Liver (tissue), 9 donors: ENCODE measurements around the gene SEMA3C. TPM values are rescaled to one million over a fixed set of nuclear protein-coding genes. Genes with fewer than 3 reads are reported as not detected.

Source experiments
- DNase-seq: peaks from one replicate; pipeline ENCODE4 v3.0.0-alpha.2; 2017; ENCODE audit warnings: low spot score
- H3K27ac ChIP-seq, 2 donors: one replicate each; pipeline ENCODE4 v1.7.0; 2013; ENCODE audit warnings: inconsistent platforms in 2 of 2, low read length in 2 of 2, control low read depth in 1 of 2, low read depth in 1 of 2, mild to moderate bottlenecking in 1 of 2
- H3K27me3 ChIP-seq, 4 donors: one replicate each; pipeline versions ENCODE4 v1.6.1 to v1.7.0; 2013; ENCODE audit warnings: low read length in 3 of 4, inconsistent platforms in 1 of 4, mild to moderate bottlenecking in 1 of 4, moderate library complexity in 1 of 4; ENCODE audit not compliant: control insufficient read depth in 4 of 4, insufficient read depth in 4 of 4
- H3K36me3 ChIP-seq, 4 donors: one replicate each; pipeline versions ENCODE4 v1.6.1 to v1.7.0; 2013; ENCODE audit warnings: low read length in 3 of 4, mild to moderate bottlenecking in 3 of 4, low read depth in 1 of 4, moderate library complexity in 1 of 4; ENCODE audit not compliant: control insufficient read depth in 4 of 4, insufficient read depth in 3 of 4
- H3K4me1 ChIP-seq, 4 donors: one replicate each; pipeline versions ENCODE4 v1.6.1 to v1.7.0; 2013; ENCODE audit warnings: low read length in 3 of 4, mild to moderate bottlenecking in 3 of 4, moderate library complexity in 1 of 4; ENCODE audit not compliant: control insufficient read depth in 4 of 4, insufficient read depth in 4 of 4
- H3K4me3 ChIP-seq, 3 donors: one replicate each; pipeline versions ENCODE4 v1.6.1 to v1.7.0; 2013; ENCODE audit warnings: low read length in 3 of 3, control low read depth in 1 of 3, low read depth in 1 of 3, mild to moderate bottlenecking in 1 of 3
- H3K9ac ChIP-seq, 2 donors: one replicate each; pipeline ENCODE4 v1.7.0; 2013; ENCODE audit warnings: low read length in 2 of 2, mild to moderate bottlenecking in 2 of 2, moderate library complexity in 2 of 2, control low read depth in 1 of 2, low read depth in 1 of 2
- H3K9me3 ChIP-seq, 4 donors: one replicate each; pipeline versions ENCODE4 v1.6.1 to v1.7.0; 2013; ENCODE audit warnings: low read length in 3 of 4; ENCODE audit not compliant: control insufficient read depth in 4 of 4
- EGR1 ChIP-seq, 2 donors: IDR thresholded peaks; 2 replicates each; pipeline ENCODE4 v1.6.1; 2016 to 2018; ENCODE audit warnings: antibody characterized with exemption in 2 of 2, low read depth in 2 of 2
- FOXA1 ChIP-seq: IDR thresholded peaks from 2 replicates; pipeline ENCODE4 v1.6.1; 2016; ENCODE audit warnings: antibody characterized with exemption
- FOXA2 ChIP-seq: IDR thresholded peaks from 2 replicates; pipeline ENCODE4 v1.6.1; 2016; ENCODE audit warnings: antibody characterized with exemption
- GABPA ChIP-seq, 2 donors: IDR thresholded peaks in 1 of 2; conservative IDR thresholded peaks in 1 of 2; 2 replicates each; pipeline ENCODE4 v1.6.1; 2016; ENCODE audit warnings: antibody characterized with exemption in 2 of 2, mild to moderate bottlenecking in 1 of 2, moderate library complexity in 1 of 2
- HNF4A ChIP-seq, 2 donors: conservative IDR thresholded peaks; 2 replicates each; pipeline ENCODE4 v1.6.1; 2016; ENCODE audit warnings: antibody characterized with exemption in 2 of 2, mild to moderate bottlenecking in 2 of 2
- HNF4G ChIP-seq: IDR thresholded peaks from 2 replicates; pipeline ENCODE4 v1.6.1; 2016; ENCODE audit warnings: antibody characterized with exemption
- JUND ChIP-seq, 2 donors: IDR thresholded peaks; 2 replicates each; pipeline ENCODE4 v1.6.1; 2016; ENCODE audit warnings: antibody characterized with exemption in 2 of 2
- NR2F2 ChIP-seq: IDR thresholded peaks from 2 replicates; pipeline ENCODE4 v1.6.1; 2016; ENCODE audit warnings: antibody characterized with exemption
- RAD21 ChIP-seq, 2 donors: IDR thresholded peaks; 2 replicates each; pipeline ENCODE4 v1.6.1; 2016; ENCODE audit warnings: antibody characterized with exemption in 2 of 2, mild to moderate bottlenecking in 2 of 2
- REST ChIP-seq: IDR thresholded peaks from 2 replicates; pipeline ENCODE4 v1.6.1; 2016; ENCODE audit warnings: antibody characterized with exemption, mild to moderate bottlenecking
- RXRA ChIP-seq, 2 donors: IDR thresholded peaks; 2 replicates each; pipeline ENCODE4 v1.6.1; 2017 to 2018; ENCODE audit warnings: antibody characterized with exemption in 2 of 2, mild to moderate bottlenecking in 1 of 2
- SP1 ChIP-seq: IDR thresholded peaks from 2 replicates; pipeline ENCODE4 v1.6.1; 2018; ENCODE audit warnings: antibody characterized with exemption, mild to moderate bottlenecking
- TAF1 ChIP-seq: conservative IDR thresholded peaks from 2 replicates; pipeline ENCODE4 v1.6.1; 2016; ENCODE audit warnings: antibody characterized with exemption, mild to moderate bottlenecking
- YY1 ChIP-seq: IDR thresholded peaks from 2 replicates; pipeline ENCODE4 v1.6.1; 2016; ENCODE audit warnings: antibody characterized with exemption, mild to moderate bottlenecking
- WGBS: extraction: QIAGEN DNeasy Blood & Tissue Kit; methylation state at CpG from one replicate; pipeline ENCODE4 v1.1.7; 2013; 5-methylcytosine and 5-hydroxymethylcytosine counted together
- polyA plus RNA-seq, 2 donors: library from polyadenylated mRNA; stranded (reverse) in 1 of 2; unstranded in 1 of 2; fragments of 200-250 nt in 1 of 2; fragments of >200 nt in 1 of 2; fragmentation: Nextera tagmentation in 1 of 2; extraction: Ambion mirVana in 1 of 2; gene quantifications; one replicate each; pipeline versions ENCODE4 v1.2.1 to v1.2.3, GENCODE V29; 2013 to 2015
- total RNA-seq, 2 donors: library from RNA; depleted of rRNA; stranded (reverse); fragments of >200 nt; gene quantifications; one replicate each; pipeline ENCODE4 v1.2.3, GENCODE V29; 2014
- TF ChIP-seq, protein P1 (sequence below): fragments of 150-350 bp; IDR thresholded peaks from 2 replicates; pipeline ENCODE4 v1.5.1; 2017; ENCODE audit warnings: improper control_type of control experiment, low read depth, low read length; ENCODE audit not compliant: missing input control
- TF ChIP-seq, protein P2 (sequence below): IDR thresholded peaks from 2 replicates; pipeline ENCODE4 v1.6.1; 2016; ENCODE audit warnings: antibody characterized with exemption
- TF ChIP-seq, protein P3 (sequence below): IDR thresholded peaks from 2 replicates; pipeline ENCODE4 v1.6.1; 2016; ENCODE audit warnings: antibody characterized with exemption
- TF ChIP-seq, protein P4 (sequence below): IDR thresholded peaks from 2 replicates; pipeline ENCODE4 v1.6.1; 2016; ENCODE audit warnings: antibody characterized with exemption
- donor health status: healthy.
- donor health status: healthy.
- donor health status: healthy.
- donor health status: healthy.
- donor health status: healthy.

SEMA3C gene
- total and polyA plus RNA-seq, 4 donors = 0.20 to 1.8 (median 0.64) TPM

- Histone ChIP-seq H3K27me3 (no peaks in the 10 kb centered on the region), H3K9ac (no peak overlapping the region), H3K27ac (no peak overlapping the region), H3K4me3 (no peak overlapping the region), H3K9me3 (no peaks in the 10 kb centered on the region), H3K4me1 (no peaks in the 10 kb centered on the region), H3K36me3 (no peaks in the 10 kb centered on the region)
- 66% methylated on average over 4 of the region's 4 CpGs for WGBS
- no peak for TF ChIP-seq JUND (IDR thresholded peaks at IDR 0.05)
- TF ChIP-seq RXRA (IDR thresholded peaks at IDR 0.05) = no peak
- TF ChIP-seq FOXA2 = no peak
- no peak for TF ChIP-seq FOXA1
- TF ChIP-seq EGR1 (IDR thresholded peaks at IDR 0.05; ENCODE audit: low read depth in 2 of 2) = no peak
- TF ChIP-seq, protein P1, sequence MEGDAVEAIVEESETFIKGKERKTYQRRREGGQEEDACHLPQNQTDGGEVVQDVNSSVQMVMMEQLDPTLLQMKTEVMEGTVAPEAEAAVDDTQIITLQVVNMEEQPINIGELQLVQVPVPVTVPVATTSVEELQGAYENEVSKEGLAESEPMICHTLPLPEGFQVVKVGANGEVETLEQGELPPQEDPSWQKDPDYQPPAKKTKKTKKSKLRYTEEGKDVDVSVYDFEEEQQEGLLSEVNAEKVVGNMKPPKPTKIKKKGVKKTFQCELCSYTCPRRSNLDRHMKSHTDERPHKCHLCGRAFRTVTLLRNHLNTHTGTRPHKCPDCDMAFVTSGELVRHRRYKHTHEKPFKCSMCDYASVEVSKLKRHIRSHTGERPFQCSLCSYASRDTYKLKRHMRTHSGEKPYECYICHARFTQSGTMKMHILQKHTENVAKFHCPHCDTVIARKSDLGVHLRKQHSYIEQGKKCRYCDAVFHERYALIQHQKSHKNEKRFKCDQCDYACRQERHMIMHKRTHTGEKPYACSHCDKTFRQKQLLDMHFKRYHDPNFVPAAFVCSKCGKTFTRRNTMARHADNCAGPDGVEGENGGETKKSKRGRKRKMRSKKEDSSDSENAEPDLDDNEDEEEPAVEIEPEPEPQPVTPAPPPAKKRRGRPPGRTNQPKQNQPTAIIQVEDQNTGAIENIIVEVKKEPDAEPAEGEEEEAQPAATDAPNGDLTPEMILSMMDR = no peak
- no peak for TF ChIP-seq YY1
- TF ChIP-seq NR2F2 = no peak
- TF ChIP-seq, protein P2, sequence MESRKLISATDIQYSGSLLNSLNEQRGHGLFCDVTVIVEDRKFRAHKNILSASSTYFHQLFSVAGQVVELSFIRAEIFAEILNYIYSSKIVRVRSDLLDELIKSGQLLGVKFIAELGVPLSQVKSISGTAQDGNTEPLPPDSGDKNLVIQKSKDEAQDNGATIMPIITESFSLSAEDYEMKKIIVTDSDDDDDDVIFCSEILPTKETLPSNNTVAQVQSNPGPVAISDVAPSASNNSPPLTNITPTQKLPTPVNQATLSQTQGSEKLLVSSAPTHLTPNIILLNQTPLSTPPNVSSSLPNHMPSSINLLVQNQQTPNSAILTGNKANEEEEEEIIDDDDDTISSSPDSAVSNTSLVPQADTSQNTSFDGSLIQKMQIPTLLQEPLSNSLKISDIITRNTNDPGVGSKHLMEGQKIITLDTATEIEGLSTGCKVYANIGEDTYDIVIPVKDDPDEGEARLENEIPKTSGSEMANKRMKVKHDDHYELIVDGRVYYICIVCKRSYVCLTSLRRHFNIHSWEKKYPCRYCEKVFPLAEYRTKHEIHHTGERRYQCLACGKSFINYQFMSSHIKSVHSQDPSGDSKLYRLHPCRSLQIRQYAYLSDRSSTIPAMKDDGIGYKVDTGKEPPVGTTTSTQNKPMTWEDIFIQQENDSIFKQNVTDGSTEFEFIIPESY = no peak
- TF ChIP-seq, protein P3, sequence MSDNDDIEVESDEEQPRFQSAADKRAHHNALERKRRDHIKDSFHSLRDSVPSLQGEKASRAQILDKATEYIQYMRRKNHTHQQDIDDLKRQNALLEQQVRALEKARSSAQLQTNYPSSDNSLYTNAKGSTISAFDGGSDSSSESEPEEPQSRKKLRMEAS = no peak
- no peak for DNase-seq
Measured at GRCh38 chr7:80870813-80871212, 48.0 kb downstream of the SEMA3C start.

DNA sequence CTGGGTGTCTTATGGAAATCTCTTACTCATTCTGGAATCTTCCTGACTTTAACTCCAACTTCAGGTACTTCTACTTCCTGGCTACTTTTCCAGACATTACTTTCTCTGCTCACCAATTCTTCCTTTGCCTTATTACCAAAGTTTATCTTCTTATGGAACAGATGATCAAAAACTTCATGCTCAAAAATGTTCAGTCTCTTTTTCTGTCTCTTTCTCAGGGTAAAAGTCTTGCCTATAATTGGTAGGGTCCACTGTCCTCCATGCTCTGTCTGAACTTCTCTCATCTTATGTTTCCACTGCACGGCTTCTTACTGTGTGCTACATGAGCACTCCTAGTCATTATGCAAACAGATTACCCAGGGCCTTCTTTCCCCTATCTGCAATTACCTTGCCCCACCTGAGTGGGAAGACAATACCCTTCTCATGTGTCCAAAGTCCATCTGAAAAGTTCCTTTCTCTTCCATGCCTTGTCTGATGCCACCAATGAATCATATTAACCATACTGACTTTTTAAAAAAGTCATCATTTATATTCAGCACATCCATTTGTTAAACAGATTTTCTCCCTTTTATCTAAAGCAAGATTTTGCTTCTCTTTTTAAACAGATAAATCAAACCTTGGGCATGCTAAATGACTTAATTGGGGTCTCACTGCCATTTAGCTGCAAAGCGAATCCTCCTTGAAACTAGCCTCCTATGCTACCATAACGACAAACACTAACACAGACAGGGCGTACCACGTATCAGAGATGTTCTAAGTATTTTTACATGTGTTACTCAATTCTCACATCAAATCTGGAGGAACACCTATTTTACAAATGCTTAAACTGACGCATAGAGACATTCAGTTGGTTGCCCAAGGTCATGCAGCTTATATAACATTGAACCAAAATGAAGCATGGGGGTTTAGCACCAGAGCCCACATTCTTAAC is 48.8 kb downstream of the SEMA3C start:
- Histone ChIP-seq H3K9ac (no peak overlapping the region), H3K36me3 (no peaks in the 10 kb centered on the region), H3K9me3 (no peaks in the 10 kb centered on the region), H3K4me1 (no peaks in the 10 kb centered on the region), H3K27ac (no peak overlapping the region), H3K4me3 (no peak overlapping the region), H3K27me3 (no peaks in the 10 kb centered on the region)
- no peak for DNase-seq
- 80% methylated on average over 6 of the region's 6 CpGs for WGBS
- TF ChIP-seq GABPA (IDR thresholded peaks at IDR 0.05 in 1 of 2, conservative IDR thresholded peaks at IDR 0.05 in 1 of 2) (no peak), HNF4G (no peak), NR2F2 (no peak), REST (no peak), HNF4A (conservative IDR thresholded peaks at IDR 0.05) (no peak), RAD21 (IDR thresholded peaks at IDR 0.05) (no peak), JUND (IDR thresholded peaks at IDR 0.05) (no peak), FOXA1 (no peak), RXRA (IDR thresholded peaks at IDR 0.05) (no peak), FOXA2 (no peak), TAF1 (no peak), EGR1 (IDR thresholded peaks at IDR 0.05; ENCODE audit: low read depth in 2 of 2) (no peak), YY1 (no peak), SP1 (no peak)
- TF ChIP-seq, protein P1 = no peak
- TF ChIP-seq, protein P2 = no peak
- TF ChIP-seq, protein P4, sequence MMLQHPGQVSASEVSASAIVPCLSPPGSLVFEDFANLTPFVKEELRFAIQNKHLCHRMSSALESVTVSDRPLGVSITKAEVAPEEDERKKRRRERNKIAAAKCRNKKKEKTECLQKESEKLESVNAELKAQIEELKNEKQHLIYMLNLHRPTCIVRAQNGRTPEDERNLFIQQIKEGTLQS = no peak
